GM19240 (cell line): ENCODE measurements around the gene GABBR1.

Experiments
- DNase-seq: peaks from one replicate; pipeline ENCODE4 v3.0.0; 2011; ENCODE audit warnings: low spot score; ENCODE audit not compliant: insufficient read length

Gene GABBR1

GRCh38 chr6:29528988-29529560 lies 103.9 kb downstream of the GABBR1 start:
- DNase-seq = no peak

- DNase-seq = no peak
These were observed 104.6 kb downstream of the GABBR1 start for GRCh38 chr6:29528300-29528931.

- no peak for DNase-seq
These were observed 105.4 kb downstream of the GABBR1 start for GRCh38 chr6:29527564-29527963.

GRCh38 chr6:29527126-29527525 lies 105.9 kb downstream of the GABBR1 start:
- DNase-seq = no peak

GRCh38 chr6:29525311-29525639 lies 107.7 kb downstream of the GABBR1 start:
- DNase-seq = no peak

GRCh38 chr6:29524444-29525310 lies 108.3 kb downstream of the GABBR1 start:
- DNase-seq = no peak

- no peak for DNase-seq
These were observed 108.9 kb downstream of the GABBR1 start for GRCh38 chr6:29524044-29524443.

GRCh38 chr6:29522227-29522626 lies 110.8 kb downstream of the GABBR1 start:
- no peak for DNase-seq

- no peak for DNase-seq
These were observed 111.8 kb downstream of the GABBR1 start for GRCh38 chr6:29521006-29521680.

- DNase-seq = no peak
These were observed 112.8 kb downstream of the GABBR1 start for GRCh38 chr6:29520232-29520631.

GRCh38 chr6:29519291-29520010 lies 113.5 kb downstream of the GABBR1 start:
- DNase-seq = no peak

- no peak for DNase-seq
These were observed 115.1 kb downstream of the GABBR1 start for GRCh38 chr6:29517728-29518440.

GRCh38 chr6:29517245-29517644 lies 115.7 kb downstream of the GABBR1 start:
- no peak for DNase-seq

GRCh38 chr6:29516108-29516507 lies 116.9 kb downstream of the GABBR1 start:
- DNase-seq = no peak

GRCh38 chr6:29510746-29511300 lies 122.2 kb downstream of the GABBR1 start:
- no peak for DNase-seq

- DNase-seq = no peak
These were observed 122.8 kb downstream of the GABBR1 start for GRCh38 chr6:29510202-29510601.
